DMS53 (cell line): ENCODE data around the gene HAO2.

Experiments used
- DNase-seq: peaks from one replicate; lab custom pipeline; 2025; lab: John Stamatoyannopoulos, UW

Gene HAO2

DNA sequence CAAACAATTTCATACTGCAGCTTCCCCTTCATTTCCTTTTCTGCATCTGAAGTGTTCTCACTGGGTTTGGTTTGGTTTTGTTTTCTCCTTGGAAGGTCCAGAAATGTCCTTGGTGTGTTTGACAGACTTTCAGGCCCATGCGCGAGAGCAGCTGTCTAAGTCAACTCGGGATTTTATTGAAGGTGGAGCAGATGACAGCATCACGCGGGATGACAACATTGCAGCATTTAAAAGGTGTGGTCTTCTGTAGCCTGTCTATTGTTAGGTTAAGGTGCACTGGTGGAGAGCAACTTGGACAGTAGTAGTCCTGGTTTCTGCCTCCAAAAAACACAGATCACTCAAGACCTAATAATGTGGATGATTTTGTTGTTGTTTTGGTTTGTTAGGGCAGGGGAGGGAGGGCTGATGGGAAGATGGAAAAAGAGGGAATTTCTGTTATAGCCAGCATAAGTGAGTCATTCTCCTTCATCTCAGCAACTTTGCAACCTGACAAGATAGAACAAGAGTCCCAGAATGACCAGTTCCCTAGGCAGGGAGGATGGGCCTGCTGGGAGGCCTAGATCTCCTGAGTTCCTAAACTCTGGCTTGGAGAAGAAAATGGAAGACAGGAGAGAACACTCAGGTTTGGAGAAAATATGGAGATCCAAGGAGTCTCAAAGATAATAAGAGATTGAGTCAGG lies 12.5 kb downstream of the HAO2 start:
- no peak for DNase-seq

DNA sequence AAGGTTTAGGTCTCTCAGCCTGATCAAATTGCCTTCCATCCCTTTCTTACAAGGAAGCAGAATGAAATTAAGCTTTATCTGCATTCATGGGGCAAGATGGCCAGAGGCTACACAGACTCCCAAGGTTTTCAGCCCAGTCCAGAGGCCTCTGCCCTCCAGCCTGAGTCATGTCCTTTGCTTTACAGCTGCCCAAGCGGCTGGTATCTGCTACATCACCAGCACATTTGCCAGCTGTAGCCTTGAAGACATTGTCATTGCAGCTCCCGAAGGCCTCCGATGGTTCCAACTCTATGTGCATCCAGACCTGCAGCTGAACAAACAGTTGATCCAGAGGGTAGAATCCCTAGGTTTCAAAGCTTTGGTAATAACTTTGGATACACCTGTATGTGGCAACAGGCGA lies 16.0 kb downstream of the HAO2 start:
- peak; percentile 39 for DNase-seq

DNA sequence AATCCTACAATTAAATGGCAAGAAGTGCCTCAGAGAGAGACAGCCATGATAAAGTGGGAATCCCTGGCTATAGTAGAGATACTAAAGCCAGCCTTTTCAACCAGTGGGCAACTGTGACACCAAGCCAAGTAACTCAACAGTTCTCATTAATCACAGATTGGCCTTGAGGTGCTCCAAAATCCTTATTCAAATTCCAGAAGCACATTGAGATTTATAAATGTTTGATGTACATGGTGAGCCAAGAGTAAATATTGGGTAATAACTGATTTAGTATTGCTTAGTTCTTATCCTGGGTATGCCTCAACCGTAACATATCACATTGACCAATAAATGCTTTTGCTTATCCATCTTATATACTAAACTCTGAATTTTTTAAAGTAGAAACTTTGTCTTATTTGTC lies 17.1 kb downstream of the HAO2 start:
- DNase-seq: no peak

- DNase-seq: no peak
Measured at GRCh38 chr1:119387858-119388257, 19.3 kb downstream of the HAO2 start.

DNA sequence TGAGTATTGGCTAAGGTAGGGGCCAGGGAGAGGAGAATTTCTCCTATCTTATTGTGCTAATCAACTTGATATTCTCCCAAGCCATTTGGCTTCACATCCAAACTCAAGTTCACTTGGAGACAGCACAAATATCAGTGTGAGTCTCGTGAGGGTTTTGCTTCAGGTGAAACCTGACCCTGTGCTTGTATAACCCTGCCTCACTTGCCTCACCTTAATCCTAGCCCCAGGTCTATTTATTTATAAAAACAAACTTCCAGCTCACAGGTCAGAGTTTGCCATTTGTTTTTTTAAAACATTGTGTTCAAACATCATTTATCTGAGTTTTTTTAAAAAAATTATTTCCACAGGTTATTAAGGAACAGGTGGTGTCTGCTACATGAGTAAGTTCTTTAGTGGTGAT lies 19.9 kb downstream of the HAO2 start:
- DNase-seq: no peak

DNA sequence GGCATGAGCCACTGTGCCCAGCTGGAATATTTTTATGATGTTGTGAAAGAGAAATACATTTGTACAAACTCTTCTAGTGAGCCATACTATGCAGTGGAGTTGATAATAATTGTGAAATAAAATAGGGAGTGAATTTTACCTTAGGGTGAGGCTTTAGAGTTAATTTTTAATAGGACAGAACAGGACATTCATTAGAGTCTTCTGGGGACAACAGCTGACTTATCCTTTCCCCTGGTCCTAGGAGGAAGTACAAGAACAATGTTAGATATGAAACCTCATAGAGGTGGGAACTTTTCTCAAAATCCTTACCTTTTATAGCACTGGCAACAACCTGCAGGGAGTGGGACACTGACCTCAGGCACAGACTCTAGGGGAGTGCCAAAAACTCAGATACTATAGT lies 21.9 kb downstream of the HAO2 start:
- DNase-seq: no peak

DNA sequence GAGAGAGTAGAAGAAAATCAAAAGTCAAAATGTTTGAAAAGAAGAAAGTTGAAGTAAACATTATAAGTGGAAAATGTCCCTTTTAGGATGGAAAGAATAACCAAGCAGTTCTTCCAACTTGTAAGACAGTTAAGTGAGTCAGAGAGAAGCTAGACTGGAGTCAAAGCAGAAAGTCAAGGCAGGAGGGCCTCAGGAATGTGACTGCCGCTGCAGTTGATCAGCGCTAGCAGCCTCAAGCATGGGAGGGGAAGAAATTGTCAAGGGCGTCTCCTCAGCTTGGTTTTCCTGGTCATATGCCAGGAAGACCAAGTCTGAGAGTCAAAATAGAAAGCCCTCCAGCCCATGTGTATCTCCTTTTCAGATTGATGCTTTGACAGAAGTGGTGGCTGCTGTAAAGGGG lies 23.2 kb downstream of the HAO2 start:
- DNase-seq: no peak

DNA sequence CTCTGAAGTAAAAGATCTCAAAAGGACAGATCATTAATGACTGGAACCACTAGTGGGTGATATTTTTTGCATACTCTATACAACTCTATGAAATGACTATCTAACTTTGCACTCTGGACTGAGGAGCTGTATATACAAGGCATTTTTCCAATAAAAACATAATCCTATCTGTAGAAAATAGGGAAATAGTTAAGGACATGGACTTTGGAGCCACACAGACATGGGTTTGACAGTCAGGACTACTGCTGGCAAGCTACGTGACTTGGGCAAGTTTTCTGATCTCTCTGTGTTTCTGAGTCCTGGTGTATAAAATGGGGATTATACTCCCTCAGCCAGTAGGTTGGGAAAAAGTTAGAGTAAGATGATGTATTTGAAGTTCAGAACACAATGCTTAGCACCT lies 25.5 kb downstream of the HAO2 start:
- DNase-seq: no peak

DNA sequence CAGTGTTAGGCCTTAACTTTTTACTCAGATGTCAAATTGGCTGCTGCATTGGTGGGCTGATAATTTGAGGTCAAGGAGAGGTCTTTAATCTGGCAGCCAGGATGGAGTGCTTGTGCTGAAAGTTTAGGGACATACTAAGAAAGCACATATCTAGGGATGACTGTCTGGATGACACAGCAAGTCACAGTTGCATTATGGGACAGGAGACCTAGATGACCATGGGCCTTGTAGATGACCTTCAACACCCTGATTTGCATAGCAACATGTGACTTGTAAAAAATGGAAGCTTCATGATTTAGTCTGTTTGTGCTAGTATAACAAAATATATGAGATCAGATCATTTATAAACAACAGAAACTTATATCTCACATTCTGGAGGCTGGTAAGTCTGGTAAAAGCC lies 28.4 kb downstream of the HAO2 start:
- DNase-seq: no peak

DNA sequence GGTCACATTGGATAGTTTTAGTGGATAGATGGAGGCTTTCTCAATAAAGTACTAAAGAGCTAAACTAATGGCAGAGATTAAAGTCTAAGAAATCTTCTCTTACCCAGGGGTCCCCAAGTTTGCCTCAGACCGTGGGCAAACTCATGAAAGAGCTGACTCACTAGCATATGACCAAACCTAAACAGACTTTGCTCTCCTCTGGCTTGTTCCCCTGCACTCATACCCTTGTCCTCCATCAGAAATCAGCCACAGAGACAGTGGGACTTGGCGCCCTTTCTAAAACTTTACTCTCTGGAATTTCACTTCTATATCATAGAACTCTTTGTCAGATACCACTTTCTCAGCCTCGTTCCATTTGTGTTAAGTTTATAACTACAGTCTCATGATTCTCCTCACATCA lies 29.4 kb downstream of the HAO2 start:
- no peak for DNase-seq

DNA sequence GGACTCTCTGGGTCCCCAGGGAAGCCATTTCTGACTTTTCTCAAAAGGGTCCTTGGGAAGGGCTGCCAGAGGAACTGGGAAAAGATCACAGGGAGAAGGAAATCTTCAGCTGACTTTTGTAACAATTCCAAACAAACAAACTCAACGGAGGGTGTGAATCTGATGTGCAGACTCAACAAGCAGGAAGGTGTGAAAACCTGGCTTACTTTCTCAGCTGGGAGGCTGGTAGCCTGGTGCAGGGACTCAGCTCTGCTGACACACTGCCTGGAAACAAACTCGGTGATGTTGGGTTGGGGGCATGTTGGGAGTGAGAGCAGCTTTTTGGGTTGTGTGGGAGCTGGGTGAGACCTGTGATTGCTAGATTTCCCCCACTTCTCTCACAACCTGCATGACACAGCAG lies 36.2 kb downstream of the HAO2 start:
- no peak for DNase-seq

DNA sequence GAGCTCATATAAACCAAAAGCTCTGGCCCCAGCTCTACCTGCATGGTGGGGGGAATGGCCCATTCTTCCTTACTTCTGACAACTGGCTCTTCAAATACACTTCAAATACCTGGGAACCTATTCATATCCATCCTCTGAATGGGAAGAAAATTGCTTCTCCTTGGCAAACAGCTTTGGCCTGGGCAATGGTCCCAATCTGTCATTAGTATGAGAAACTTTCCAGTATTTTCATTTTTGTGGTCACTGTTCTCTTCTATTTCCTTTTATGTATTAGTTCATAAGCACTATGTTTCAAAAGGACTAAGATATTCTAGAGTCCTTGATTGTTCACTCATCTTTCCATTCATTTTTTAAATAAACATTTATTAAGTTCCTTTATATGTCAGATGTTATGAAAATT lies 41.1 kb downstream of the HAO2 start:
- DNase-seq: no peak

GRCh38 chr1:119410961-119411360 lies 42.4 kb downstream of the HAO2 start:
- no peak for DNase-seq

DNA sequence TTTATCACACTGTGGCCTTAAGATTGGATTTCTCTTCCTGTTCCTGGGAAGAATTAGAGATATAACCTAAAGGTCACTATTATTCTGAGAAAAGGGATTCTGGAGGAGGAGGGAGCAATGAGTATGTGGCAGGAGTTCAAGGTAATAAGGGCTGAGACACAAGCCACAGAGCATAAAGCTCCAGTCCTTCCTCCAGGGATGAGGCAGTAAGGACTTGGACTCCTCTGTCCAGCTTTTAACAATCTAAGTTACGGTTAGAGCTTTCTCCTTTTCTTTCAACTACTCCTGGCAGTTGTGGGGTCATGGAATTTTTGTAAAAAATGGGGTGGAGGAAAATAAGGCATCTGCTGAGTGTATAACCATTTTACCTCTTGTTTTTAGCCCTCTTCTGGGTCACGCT lies 46.4 kb downstream of the HAO2 start, which contains the start of gene HSD3B2:
HSD3B2 (plus strand) TSS at position 201 of the 400 bp plus-strand sequence. CDS start 270 bp downstream, outside the sequence.
- no peak for DNase-seq

DNA sequence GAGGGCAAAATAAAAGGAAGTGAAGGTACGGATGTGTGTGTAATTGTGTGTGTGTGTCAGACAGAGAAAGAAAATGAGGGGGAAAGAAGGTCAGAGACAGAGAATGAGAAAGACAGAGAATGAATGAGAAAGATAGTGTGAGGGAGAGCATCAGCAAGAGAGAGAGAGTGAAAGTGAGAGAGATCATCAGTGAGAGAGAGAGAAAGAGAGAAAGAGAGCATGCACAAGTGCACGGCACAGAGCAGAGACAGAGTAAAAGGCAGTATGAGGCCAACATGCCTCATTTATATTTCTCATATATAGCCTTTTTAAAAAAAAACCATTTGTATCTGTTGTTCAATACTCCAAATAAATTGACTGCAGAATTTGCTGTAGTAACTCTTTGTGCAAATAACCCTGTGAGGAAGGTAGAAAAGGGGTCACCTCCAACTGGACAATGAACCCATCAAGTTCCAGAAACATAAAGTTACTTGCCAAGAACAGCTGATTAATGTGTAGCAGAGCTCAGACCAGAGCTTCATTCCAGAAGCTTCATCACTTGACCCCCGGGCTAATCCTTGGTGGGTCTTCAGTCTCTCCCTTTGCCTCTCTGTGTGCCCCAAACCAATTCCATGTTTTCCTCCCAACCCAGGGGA lies 47.5 kb downstream of the HAO2 start:
- DNase-seq: no peak

DNA sequence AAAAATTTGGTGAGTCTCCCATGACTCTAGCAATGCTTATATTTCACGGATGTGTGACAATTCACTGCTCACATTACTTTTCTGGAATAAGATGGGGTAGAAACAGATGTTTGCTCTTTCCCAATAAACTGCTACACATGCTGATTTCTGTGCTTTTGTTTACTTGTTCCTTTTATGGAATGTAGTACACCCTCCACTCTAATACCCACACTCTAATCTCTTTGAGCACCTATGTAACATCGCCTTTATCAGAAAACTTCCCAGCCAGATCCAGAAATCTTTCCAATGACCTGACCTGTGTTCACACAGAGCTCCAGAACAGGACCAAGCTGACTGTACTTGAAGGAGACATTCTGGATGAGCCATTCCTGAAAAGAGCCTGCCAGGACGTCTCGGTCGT lies 50.5 kb downstream of the HAO2 start:
- DNase-seq: no peak

DNA sequence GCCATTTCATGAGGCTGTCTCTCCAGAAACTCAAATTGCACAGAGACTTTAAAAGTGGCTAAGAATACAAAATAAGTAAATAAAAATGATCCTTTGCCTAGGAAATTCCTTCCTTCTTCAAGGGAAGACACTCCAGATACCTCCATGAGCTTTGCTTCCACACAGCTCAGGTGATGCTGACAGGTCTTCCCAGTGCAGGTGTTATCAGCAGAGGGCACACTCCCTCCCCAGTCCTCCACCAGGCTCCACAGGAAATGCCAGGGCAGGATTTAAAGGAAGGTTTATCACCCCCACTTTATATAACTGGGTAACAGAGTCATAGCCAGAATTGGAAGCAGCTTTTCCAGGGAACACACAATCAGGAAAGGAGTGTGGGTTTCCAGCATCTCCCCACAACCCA lies 52.1 kb downstream of the HAO2 start:
- no peak for DNase-seq

- no peak for DNase-seq
Measured at GRCh38 chr1:119422631-119423030, 54.0 kb downstream of the HAO2 start.

DNA sequence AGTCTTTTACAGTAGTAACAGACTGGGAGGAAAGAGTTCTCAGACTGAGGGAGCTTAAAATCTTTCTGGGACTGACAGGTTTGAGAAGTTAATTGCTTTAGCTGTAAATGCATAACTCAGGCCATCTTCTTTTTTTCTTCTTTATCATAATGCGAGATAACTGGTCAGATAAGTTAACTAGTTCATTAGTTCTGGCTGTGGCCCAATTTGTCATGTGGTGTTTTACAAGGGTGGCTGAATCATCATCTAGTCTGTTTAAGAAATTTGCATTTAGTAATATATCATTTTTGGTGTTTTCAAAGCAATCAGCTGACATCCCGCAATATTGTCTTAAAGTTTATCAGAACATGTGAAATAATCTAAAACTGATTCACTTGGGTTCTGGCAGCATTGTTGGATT lies 60.4 kb downstream of the HAO2 start:
- DNase-seq: no peak

GRCh38 chr1:119429687-119430086 lies 61.1 kb downstream of the HAO2 start:
- no peak for DNase-seq

DNA sequence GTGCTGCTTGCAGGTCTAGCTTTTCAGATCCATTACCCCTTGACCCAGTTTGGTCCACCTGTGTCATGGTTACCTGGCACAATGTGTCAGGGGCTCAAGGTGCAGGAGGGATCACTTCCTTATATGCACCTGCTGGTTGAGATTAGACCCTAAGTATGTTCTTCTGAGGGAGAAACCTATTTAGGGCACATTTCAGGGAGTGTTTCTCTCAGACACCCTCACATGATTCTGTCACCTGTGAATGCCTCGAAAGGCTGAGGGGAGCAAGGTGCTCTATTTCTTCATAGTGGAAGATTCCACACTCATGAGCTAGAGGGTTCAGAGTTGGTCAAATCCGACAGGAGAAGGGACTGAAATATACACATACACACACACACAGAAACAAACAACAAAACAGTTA lies 61.9 kb downstream of the HAO2 start:
- DNase-seq: no peak

DNA sequence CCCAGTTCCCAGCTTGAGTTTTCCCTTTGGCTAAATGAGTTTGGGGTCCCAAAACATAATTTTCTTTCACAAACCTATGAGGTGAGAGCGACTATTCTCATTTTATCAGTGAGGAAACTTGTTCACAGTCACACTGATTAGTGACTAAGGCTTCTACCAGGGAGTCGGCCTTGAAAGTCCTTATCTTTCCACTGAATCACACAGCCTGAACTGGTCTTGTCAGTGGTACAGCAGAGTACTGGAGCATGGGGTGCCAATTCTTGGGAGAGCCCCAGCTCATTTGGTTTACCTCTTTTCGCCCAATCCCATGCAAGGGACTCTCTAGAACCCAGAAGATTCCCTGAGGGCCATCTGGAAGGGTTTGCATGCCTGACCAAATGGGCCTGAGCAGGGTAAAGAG lies 63.3 kb downstream of the HAO2 start:
- no peak for DNase-seq

GRCh38 chr1:119435052-119435451 lies 66.5 kb downstream of the HAO2 start:
- no peak for DNase-seq

DNA sequence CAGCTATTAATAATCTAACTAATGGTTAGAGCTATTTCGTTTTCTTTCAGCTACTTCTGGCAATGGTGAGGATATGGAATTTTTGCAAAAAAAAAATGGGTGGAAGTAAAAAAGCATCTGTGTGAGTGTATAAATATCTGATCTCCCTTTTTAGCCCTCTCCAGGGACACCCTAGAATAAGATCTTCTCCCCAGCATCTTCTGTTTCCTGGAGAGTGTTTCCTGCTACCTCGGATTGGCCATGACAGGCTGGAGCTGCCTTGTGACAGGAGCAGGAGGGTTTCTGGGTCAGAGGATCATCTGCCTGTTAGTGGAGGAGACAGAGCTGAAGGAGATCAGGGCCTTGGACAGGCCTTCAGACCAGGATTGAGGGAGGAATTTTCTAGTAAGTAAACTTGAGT lies 70.2 kb downstream of the HAO2 start:
- DNase-seq: no peak
